Activated B cell treated with CpG ODN at 0.5 μM for 24 hours (primary cell): Measurements from ENCODE around the gene MYRIP. TPM values are rescaled to one million over a fixed set of nuclear protein-coding genes. Genes with fewer than 3 reads are reported as not detected.
"Not testable (repeated sequence)": the region's sequence is repeated elsewhere in the genome, so short reads cannot be mapped to it uniquely, and the experiment has no call there.

ENCODE experiments used
- ATAC-seq: fragments of 200-7000 bp; cut with Tn5 transposase; one replicate; pipeline ENCODE4 v1.10.0; 2021; ENCODE audit warnings: low read depth, mild to moderate bottlenecking, moderate library complexity
- CTCF ChIA-PET: fragments of 350-600 bp; sonication (Branson Sonifier 250); formaldehyde crosslinking; loops from one replicate; lab custom pipeline; 2021; ENCODE audit warnings: antibody characterized with exemption; lab: Charles Lee
- POLR2A ChIA-PET: fragments of 350-600 bp; sonication (Branson Sonifier 250); formaldehyde crosslinking; loops from one replicate; lab custom pipeline; 2021; ENCODE audit warnings: antibody characterized with exemption; lab: Charles Lee
- DNase-seq: peaks from one replicate; pipeline ENCODE4 v3.0.0; 2022
- H3K27ac Mint-ChIP-seq: one replicate; pipeline ENCODE4 v1.8.0; 2020; ENCODE audit warnings: mixed read lengths
- H3K27me3 Mint-ChIP-seq: one replicate; pipeline ENCODE4 v1.8.0; 2021; ENCODE audit warnings: mixed read lengths
- H3K36me3 Mint-ChIP-seq: one replicate; pipeline ENCODE4 v1.8.0; 2021; ENCODE audit warnings: low read depth, mixed read lengths
- H3K4me1 Mint-ChIP-seq: one replicate; pipeline ENCODE4 v1.8.0; 2021; ENCODE audit warnings: mixed read lengths
- H3K4me3 Mint-ChIP-seq: one replicate; pipeline ENCODE4 v1.8.0; 2020; ENCODE audit warnings: mild to moderate bottlenecking, mixed read lengths
- H3K9me3 Mint-ChIP-seq: one replicate; pipeline ENCODE4 v1.8.0; 2020; ENCODE audit warnings: mixed read lengths
- intact Hi-C: fragments of 100-400 bp; cut with micrococcal nuclease; formaldehyde crosslinking; loops from one replicate; pipeline ENCODE4 v1.15.1; 2024
- total RNA-seq: library from RNA; stranded (reverse); gene quantifications from 2 replicates; pipeline ENCODE4 v1.2.3, GENCODE V29; 2022
- TF ChIP-seq, protein P1 (sequence below): fragments of 200-600 bp; IDR thresholded peaks from one replicate; pipeline ENCODE4 v1.8.0; 2022; ENCODE audit warnings: antibody characterized with exemption, mild to moderate bottlenecking

MYRIP gene
- total RNA-seq, 1 donor from 2014 or later = 0.20 TPM

DNA sequence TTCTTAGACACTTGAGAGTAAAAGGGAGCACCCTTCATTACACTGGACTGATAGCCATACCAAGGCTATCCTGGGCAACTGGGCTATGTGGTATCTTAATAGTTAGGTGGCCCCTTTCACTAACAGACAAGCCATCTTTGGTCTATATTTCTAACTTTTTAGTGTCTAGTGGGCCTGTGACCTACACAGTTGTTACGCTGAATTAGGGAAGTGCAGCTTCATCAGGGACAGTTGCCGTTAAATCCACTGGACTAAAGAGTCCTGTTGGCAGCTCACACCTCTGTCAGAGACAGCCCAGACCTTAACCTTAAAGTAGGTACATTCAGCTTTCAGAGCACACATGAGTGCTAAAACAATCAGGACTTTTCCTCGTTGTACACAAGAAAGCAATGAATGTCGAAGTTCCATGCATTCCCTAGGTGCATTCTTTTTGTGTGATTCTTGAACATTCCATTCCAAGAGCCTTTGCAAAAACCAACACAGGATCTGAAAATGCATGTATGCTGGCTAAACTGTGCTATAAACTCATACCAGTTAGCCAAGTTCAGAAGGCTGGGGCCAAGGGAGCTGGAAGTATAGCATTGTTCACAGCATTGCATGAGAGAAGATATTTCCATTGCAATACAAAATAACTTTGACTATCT is 269.9 kb downstream of the MYRIP start:
- CTCF ChIA-PET = no interaction called here
- intact Hi-C loops = no loop called here
- H3K4me3 Mint-ChIP-seq = no peak overlapping the region
- ATAC-seq = no peak
- TF ChIP-seq, protein P1, sequence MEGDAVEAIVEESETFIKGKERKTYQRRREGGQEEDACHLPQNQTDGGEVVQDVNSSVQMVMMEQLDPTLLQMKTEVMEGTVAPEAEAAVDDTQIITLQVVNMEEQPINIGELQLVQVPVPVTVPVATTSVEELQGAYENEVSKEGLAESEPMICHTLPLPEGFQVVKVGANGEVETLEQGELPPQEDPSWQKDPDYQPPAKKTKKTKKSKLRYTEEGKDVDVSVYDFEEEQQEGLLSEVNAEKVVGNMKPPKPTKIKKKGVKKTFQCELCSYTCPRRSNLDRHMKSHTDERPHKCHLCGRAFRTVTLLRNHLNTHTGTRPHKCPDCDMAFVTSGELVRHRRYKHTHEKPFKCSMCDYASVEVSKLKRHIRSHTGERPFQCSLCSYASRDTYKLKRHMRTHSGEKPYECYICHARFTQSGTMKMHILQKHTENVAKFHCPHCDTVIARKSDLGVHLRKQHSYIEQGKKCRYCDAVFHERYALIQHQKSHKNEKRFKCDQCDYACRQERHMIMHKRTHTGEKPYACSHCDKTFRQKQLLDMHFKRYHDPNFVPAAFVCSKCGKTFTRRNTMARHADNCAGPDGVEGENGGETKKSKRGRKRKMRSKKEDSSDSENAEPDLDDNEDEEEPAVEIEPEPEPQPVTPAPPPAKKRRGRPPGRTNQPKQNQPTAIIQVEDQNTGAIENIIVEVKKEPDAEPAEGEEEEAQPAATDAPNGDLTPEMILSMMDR = no peak
- H3K9me3 Mint-ChIP-seq = peaks cover 11% of the 10 kb centered on the region
- no peak for DNase-seq
- POLR2A ChIA-PET = no interaction called here
- H3K27me3 Mint-ChIP-seq = peaks cover 3% of the 10 kb centered on the region
- no peaks in the 10 kb centered on the region for H3K4me1 Mint-ChIP-seq
- no peak overlapping the region for H3K27ac Mint-ChIP-seq
- H3K36me3 Mint-ChIP-seq = no peaks in the 10 kb centered on the region

DNA sequence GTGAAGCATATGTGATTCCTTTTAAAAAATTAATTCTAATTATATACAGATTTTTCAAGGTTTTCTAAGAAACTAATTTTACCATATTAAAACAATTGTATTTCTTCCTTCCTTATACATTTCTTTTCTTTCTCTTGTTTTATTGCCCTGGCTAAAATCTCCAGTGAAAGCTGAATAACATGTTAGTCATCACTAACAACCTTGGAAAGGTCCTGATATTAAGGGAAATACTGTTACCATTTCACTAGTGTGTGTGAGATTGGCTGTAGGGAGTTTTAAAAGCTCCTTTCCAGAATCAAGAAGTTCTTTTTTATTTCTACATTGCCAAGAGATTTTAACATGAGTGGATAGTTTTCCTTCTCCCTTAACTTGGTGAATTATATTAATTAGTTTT is 270.4 kb downstream of the MYRIP start:
- no peaks in the 10 kb centered on the region for H3K36me3 Mint-ChIP-seq
- DNase-seq (no peak), ATAC-seq (no peak)
- intact Hi-C loops = no loop called here
- no peak overlapping the region for H3K4me3 Mint-ChIP-seq
- no peaks in the 10 kb centered on the region for H3K4me1 Mint-ChIP-seq
- H3K27me3 Mint-ChIP-seq = peaks cover 3% of the 10 kb centered on the region
- TF ChIP-seq, protein P1 = no peak
- ChIA-PET CTCF (no interaction called here), POLR2A (no interaction called here)
- no peak overlapping the region for H3K27ac Mint-ChIP-seq
- H3K9me3 Mint-ChIP-seq = peaks cover 11% of the 10 kb centered on the region

DNA sequence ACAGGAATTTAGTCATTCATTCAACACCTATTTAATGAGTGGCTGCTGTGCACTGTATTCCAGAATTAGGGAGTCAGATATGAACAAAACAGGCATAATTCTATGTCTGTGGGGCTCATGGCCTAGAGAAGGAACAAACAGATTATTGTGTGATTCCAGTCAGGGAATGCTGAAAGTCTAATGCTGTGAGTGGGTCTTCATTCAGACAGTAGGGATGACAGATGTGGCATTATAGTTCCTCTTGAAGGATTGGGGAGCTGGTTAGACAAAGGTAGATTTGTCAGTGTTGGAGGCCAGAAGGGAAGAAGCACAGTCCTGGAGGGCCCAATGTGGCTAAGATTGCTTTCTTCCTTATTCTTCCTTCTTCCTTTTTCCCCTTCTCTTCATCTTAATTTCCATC is 273.7 kb downstream of the MYRIP start:
- TF ChIP-seq, protein P1 = no peak
- H3K9me3 Mint-ChIP-seq = peaks cover 11% of the 10 kb centered on the region
- ChIA-PET CTCF (no interaction called here), POLR2A (no interaction called here)
- no peak for DNase-seq
- no peak for ATAC-seq
- no peak overlapping the region for H3K27ac Mint-ChIP-seq
- H3K36me3 Mint-ChIP-seq = no peaks in the 10 kb centered on the region
- H3K4me1 Mint-ChIP-seq = no peaks in the 10 kb centered on the region
- intact Hi-C loops = no loop called here
- H3K27me3 Mint-ChIP-seq = peaks cover 3% of the 10 kb centered on the region
- H3K4me3 Mint-ChIP-seq = no peak overlapping the region

DNA sequence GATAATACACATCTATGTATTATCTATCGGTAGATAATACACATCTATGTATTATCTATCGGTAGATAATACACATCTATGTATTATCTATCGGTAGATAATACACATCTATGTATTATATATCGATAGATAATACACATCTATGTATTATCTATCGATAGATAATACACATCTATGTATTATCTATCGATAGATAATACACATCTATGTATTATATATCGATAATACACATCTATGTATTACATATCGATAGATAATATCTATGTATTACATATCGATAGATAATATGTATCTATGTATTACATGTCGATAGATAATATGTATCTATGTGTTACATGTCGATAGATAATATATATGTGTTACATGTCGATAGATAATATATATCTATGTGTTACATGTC is 275.0 kb downstream of the MYRIP start:
- H3K9me3 Mint-ChIP-seq = peaks cover 11% of the 10 kb centered on the region
- DNase-seq, POLR2A ChIA-PET, H3K36me3 Mint-ChIP-seq, H3K4me3 Mint-ChIP-seq, H3K27me3 Mint-ChIP-seq, CTCF ChIA-PET, intact Hi-C loops, H3K27ac Mint-ChIP-seq, H3K4me1 Mint-ChIP-seq, ATAC-seq: not testable (repeated sequence)

DNA sequence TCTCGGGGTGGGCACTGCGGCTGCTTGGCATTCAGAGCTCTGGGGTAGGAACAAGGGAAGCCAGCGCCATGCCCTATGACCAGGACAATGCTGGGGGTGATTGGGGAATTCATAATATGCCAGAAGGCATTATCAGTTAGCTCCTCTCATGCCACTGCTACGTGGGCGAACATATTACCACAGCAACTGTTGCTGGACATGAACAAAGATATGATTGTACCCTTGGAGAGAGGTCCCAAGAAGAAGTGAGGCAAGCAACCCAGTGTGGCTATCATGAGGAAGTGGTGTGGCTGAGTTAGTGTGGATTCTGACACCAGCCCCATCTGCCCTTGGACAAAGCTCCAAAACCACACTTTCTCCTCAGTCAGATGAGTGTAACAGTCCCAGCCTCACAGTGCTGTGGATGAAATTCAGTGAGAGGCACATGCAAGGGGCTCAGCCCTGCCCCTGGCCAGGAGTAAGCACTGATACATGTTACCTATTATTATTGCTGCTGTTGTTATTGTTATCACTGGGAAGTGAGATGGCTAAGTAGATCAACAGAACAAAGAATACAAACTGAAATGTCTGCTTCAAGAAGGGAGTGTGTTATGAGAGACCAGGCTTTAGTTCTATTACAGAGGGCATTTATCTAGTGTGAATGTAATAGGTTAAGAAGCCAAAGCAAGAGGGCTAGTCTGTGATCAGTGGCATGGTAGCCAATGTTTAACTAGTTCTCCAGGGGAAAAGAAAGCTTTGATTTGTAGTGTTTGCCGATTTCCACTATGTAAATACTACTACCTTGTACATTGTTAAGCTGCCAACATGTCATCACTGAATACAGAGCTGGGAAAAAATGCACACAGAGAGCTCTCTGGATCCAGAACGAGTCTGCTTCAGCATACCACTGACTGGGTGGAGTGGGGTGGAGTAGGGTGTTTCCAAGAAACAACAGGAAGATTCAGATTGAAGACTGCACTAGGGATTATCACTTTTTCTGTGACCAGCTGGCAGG is 277.8 kb downstream of the MYRIP start:
- H3K27me3 Mint-ChIP-seq = no peaks in the 10 kb centered on the region
- ATAC-seq (no peak), DNase-seq (no peak)
- ChIA-PET CTCF (no interaction called here), POLR2A (no interaction called here)
- no peaks in the 10 kb centered on the region for H3K36me3 Mint-ChIP-seq
- TF ChIP-seq, protein P1 = no peak
- H3K9me3 Mint-ChIP-seq = peaks cover 3% of the 10 kb centered on the region
- no peaks in the 10 kb centered on the region for H3K4me1 Mint-ChIP-seq
- H3K27ac Mint-ChIP-seq = no peak overlapping the region
- intact Hi-C loops = no loop called here
- no peak overlapping the region for H3K4me3 Mint-ChIP-seq
